NCI-H524 (cell line): ENCODE measurements around the gene AP3D1.

Experiments
- DNase-seq, 2 experiments: peaks; one replicate each; lab custom pipeline; 2025; lab: John Stamatoyannopoulos, UW

The AP3D1 gene

GRCh38 chr19:2061495-2062388 lies 89.6 kb downstream of the AP3D1 start:
- peak; percentile 99 to 100 for DNase-seq

DNA sequence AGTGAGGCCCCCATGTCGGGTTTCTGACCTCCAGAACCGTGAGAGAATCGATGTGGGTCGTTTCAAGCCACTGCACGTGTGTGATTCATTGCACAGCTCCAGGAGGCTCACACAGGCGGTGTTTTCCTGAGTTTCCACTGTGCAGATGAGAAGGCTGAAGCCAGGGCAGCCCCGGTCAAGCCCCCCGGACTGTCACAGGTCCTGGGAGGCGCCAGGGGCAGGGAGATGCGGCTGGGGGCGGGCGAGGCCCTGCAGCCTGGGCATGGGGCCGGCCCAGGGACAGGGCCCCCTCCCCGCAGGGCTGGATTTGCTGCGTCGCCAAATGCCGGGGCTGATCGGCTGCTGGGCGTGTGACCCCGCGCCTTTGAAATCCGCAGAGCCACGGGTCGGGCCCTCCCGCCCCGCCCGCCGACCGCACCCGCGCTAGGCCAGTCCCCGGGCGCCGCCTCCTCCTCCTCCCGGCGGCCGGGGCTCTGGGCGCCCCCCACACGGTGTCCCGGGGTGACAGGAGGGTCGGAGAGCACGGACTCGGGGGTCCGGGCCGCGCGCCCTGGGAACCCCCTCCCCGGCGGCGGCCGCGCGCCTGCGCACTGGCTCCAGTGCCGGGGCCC lies 90.4 kb downstream of the AP3D1 start:
- peak in 1 of 2 experiments; percentile 76 for DNase-seq

- DNase-seq = no peak
Observed at GRCh38 chr19:2059422-2060201, 91.8 kb downstream of the AP3D1 start.

GRCh38 chr19:2058570-2059421 lies 92.6 kb downstream of the AP3D1 start:
- DNase-seq = no peak

GRCh38 chr19:2057484-2058469 lies 93.6 kb downstream of the AP3D1 start:
- DNase-seq = no peak

- no peak for DNase-seq
Observed at GRCh38 chr19:2056837-2057192, 94.6 kb downstream of the AP3D1 start.

DNA sequence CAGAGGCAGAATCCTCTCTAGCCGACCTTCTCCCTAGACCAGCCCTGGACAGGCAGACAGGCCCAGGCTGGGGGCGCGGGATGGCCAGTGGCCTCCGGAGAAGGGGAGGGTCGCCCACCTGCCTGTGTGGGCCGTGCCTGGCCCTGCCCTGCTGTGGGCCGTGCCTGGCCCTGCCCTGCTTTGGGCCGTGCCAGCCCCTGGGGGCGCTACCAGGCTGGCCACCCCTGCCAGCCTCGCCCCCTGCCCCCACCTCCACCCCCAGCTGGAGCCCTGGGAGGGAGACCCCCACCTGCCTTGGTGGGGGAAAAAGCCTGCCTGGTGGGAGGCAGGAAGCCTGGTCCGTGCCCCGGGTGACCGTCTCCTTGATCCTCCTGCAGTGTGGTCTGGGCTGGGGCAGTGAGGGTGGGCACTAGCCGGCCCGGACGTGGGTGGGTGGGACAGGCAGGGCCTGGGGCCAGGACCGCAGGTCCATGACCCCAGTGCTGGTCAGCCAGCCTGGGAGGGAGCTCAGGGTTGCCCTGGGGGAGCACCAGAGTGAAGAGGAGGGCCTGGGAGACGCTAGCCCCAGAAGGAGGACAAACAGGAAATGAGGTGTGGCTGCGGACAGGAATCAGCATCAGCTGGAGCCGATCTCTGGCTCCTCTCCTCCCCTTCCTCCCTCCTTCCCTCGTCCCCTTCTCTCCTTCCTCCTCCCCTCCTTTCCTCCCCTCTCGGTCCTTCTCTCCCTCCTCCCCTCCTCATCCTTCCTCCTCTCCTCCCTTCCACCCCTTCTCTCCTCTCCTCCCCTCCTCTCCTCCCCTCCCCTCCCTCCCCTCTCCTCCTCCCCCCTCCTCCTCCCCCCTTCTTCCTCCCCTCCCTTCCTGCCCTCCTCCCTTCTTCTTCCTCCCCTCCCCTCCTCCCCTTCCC lies 95.2 kb downstream of the AP3D1 start:
- no peak for DNase-seq

DNA sequence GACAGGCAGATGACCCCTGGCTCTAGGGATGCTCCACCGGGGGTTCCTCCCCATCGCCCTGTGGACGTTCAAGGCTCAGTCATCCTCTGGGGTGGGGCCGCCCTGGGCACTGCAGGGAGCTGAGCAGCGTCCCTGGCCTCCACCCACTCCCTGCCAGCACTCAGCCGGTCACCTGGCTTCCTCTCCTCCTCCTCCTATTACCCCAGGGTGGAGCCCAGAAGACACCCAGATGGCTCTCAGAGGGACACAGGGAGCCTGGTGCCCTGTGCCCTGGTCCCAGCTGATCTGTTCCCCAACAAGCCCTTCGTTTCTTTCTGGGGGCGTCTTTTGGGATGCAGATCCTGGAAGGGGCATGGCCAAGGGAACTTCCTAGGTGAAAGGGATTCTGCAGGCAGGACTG lies 96.6 kb downstream of the AP3D1 start:
- no peak for DNase-seq

DNA sequence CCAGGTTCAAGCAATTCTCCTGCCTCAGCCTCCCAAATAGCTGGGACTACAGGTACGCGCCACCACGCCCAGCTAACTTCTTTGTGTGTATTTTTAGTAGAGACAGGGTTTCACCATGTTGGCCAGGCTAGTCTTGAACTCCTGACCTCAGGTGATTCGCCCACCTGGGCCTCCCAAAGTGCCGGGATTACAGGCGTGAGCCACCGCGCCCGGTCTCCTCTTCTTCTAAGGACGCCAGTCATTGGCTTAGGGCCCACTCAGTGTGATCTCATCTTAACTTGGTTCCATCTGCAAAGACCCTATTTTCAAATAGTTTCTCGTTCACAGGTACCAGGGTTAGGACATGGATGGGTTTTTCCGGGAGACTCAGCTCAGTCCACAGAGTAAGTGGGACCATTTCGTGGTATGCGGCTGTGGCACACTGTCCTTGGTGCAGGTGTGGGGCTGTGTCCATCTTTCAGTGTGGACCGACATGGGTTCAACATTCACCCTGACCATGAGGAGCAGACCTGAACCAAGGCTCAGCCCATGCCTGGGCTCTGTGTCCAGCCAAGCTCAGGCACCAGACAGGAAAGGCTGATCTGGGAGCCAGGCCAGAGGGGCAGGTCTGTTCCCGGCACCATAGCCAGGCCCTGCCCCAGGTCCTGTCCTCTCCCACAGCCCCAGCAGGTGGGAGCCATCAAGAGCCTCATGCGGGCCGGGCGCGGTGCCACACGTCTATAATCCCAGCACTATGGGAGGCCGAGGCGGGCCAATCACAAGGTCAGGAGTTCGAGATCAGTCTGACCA lies 97.6 kb downstream of the AP3D1 start:
- DNase-seq = no peak

DNA sequence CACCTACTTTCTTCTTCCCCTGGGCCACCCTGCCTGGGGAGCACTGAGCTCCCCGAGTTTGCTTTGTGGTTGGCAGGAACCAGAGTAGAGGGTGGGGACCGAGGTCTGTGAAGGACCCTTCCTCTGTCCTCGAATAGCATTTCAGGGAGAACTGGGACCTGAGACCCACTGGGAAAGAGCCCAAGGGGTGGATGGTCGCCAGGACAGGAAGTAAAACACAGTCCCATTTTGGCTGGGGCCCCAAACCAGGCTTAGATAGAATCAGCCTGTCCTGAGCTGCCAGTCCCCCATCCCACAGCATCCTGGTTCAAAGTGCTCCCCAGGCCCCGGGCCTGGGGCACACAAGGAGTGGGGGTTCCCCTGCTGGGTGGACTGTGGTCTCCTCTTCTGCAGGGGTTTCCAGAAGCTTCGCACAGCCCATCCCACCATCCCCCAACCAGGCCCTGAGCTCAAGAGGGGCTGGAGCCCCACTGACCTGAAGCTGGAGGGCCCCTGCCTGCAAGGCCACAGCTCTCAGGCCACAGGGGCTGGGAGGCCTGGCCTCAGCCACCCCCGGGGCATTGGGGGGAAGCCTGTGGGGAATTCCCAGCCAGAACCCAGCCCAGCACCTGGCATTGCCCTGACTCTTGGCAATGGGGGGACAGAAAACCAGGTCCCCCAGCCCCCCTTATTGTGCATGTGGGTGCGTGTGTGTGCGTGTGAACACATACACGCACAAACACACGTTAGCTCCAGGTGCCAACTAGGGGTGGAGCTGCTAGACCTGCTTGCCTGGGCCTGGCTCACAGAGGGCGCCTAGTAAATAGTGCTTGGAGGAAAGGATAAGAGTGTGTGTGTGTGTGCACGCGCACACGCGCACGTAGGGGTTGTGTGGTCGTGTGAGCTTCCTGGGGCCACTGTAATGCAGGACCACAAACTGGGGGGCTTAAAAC lies 99.3 kb downstream of the AP3D1 start:
- no peak for DNase-seq

DNA sequence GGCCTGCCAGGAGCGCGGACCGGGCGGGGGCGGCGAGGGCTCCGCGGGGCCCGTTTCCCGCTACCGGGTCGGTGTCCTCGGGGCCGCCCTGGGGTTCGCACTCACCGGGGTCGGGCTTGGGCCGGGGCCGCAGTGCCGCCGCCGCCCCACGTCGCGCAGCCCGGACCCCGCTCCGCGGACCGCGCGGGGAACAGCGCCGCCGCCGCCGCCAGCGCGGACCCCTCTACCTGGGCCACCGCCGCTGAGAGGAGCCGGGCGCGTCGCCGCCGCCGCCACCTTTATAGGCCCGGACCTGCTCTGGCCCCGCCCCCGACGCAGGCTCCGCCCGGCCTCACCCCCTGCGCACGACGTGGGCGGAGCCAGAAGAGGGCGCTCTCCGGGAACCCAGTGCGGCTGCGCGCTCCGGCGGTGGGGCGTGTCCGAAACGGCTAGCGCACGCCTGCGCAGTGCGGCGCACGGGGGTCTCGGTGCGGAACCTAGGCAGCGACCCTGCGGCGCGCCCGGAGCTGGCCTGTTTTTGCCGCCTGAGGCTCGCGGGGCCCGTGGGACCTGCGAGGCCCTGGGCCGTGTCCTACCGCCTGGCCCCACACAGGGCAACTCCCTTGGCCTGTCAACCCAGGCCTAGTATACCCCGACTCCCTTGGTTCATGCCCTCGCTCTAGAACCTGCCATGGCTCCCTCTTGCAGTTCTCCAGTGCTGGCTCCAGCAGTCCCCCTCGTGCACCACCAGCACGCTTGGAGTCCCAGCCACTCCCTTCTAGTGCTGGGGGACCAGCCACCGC lies 100.2 kb downstream of the AP3D1 start, which contains the start of gene MKNK2:
Gene MKNK2 (minus strand): TSS at position 254 of the 782 bp plus-strand sequence. CDS start 393 bp downstream, outside the sequence.
- peak; percentile 74 to 87 for DNase-seq
